ENCODE measurements around the gene NCOA7.

DNA sequence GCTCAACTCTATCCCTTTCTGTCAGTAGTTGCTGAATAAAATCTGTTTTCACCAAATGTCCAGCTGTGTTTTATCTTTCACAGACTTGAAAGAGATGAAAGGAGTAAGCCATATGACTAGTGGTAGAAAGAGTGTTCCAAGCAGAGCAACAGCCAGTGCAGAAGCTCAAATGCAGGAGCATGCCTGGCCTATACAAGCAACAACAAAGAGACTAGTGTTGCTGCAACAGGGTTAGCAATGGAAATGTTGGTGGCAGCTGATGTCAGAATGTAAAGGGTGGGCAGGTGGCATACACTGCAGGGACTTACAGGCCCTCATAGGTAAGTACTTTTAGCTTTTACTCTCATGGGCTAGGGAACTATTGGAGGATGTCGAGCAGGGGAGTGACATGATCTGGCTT, 160.6 kb downstream of the NCOA7 start:
- TF ChIP-seq SUZ12 (IDR thresholded peaks at IDR 0.05; ENCODE audit: extremely low read depth, insufficient read depth, insufficient read length), result no peak
- TF ChIP-seq YY1 (IDR thresholded peaks at IDR 0.05; ENCODE audit: insufficient read depth, insufficient read length), result no peak
- no peak for TF ChIP-seq ZNF274 (IDR thresholded peaks at IDR 0.05; ENCODE audit: low read depth, low read length)
